GM18526 (cell line): ENCODE data around the gene UBR1.

Source experiments
- POLR2A ChIP-seq: IDR thresholded peaks from 3 replicates; pipeline ENCODE4 v1.6.1; 2011; ENCODE audit not compliant: insufficient read length; ENCODE audit errors: extremely low read depth

The UBR1 gene

DNA sequence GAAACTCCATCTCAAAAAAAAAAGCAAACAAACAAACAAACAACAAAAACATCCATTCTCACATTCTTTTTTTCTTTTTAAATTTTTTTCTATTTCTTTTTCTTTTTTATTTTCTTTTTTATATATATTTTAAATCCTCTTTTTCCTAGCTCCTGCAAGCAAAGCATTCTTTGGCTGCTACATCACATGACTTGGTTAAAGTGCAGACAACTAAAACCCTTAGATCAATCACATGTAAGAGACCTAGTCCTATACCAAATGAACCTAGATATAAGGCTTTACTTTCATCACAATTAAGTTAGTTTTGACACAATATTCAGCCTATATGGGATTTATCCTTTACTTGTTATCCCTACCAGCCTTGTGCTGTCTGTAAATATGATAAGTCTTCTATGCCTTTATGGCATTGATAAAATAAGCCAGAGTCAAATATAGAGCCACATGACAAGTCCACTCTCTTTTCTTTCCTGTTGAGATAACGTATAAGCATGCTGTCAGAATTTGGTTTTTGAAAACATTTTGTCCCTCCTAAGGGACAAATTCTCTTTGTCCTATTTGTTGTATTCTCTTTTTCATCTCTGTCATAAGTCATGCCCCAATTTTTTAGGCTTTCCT is 11.3 kb downstream of the UBR1 start:
- TF ChIP-seq POLR2A: no peak

DNA sequence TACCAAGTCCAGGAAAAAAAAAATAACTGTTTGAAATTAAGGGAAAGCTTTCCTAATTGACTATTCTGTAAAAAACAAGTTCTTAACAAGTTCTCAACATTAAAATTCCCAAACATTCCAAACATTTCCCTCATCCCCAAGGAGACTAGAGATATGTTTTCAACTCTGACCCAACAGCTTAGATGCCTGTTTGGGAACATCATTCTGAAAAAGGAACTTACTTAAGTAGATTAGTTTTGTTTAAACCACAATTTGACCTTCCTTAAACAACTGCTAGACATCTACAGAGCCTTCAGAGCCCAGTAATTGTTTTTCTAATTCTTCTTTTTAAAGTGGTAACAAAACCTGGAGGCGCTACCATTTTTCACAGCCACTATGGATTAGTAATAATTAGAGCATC is 12.8 kb downstream of the UBR1 start:
- no peak for TF ChIP-seq POLR2A

DNA sequence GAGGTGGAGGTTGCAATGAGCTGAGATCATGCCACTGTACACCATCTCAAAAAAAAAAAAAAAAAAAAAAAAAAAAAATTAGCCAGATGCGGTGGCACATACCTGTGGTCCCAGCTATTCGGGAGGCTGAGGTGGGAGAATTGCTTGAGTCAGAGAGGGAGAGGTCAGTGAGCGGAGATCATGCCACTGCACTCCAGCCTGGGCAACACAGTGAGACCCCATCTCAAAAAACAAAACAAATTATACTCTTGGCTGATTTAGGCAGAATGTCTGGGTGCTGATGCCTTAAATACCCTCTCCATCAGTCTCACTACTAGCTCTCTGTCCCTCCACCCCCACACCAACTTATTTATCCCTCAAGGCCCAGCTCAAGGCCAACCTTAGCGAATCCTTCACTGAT is 14.0 kb downstream of the UBR1 start:
- TF ChIP-seq POLR2A: no peak

DNA sequence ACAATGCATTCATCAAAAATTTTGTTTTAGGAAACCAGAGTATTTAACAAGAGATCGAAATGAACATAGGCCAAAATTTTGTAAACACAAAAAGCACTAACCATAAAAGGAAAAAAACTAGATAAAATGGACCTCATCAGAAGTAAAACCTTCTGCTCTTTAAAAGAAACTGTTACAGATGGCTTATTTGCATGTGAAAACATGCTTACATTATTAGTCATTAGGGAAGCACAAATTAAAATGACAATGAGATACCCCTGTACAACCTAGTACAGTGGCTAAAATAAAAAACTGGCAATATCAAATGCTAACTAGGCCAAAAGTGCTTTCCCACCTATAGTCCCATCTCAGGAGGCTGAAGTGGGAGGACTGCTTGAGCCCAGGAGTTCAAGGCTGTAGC is 19.3 kb downstream of the UBR1 start:
- TF ChIP-seq POLR2A: no peak

DNA sequence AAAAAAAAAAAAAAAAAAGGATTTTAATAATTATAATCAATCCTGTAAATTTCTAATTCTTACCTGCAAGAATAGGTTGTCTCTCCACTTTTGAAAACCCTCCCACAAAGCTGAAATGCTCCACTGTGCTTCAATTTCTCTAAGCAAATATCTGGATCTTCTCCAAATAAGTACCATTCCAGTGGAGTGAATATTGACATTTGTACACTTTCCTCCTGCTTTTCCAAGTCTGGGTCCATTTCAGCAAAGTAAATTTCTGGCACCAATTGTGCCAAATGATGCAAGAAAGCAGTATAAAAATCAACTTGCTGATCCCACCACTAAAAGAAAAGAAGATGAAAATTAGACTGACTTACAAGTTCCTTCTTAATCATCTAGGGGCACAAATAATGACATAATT is 19.9 kb downstream of the UBR1 start:
- no peak for TF ChIP-seq POLR2A

DNA sequence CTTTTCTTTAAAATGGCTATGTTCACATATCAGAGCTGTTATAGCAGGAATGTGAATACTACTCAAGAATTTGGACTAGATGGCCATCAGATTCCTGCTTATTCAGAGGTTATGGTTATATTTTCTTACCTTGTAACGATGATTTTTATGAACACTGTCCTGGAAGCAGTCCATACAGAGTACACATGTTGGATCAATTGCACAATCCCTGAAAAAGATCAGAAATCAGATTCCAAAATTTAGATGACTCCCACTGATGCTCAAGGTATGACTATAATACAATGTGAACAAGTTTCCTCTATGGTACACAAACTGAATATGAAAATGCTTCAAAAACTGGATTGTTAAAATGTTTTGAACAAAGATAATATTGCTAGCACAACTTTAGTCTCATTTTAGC is 23.3 kb downstream of the UBR1 start:
- TF ChIP-seq POLR2A: no peak

DNA sequence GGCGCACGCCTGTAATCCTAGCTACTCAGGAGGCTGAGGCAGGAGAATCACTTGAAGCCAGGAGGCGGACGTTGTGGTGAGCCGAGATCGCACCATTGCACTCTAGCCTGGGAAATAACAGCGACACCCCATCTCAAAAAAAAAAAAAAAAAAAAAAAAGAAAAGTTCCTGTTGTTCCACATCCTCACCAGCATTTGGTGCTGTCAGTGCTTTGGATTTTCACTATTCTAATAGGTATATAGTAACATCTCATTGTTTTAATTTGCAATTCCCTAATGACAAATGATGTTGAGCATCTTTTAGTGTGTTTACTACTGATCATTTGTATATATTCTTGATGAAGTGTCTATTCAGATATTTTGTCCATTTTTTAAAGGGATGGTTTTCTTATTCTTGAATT is 24.6 kb downstream of the UBR1 start:
- no peak for TF ChIP-seq POLR2A

GRCh38 chr15:43071451-43071850 is 34.4 kb downstream of the UBR1 start:
- TF ChIP-seq POLR2A: no peak

DNA sequence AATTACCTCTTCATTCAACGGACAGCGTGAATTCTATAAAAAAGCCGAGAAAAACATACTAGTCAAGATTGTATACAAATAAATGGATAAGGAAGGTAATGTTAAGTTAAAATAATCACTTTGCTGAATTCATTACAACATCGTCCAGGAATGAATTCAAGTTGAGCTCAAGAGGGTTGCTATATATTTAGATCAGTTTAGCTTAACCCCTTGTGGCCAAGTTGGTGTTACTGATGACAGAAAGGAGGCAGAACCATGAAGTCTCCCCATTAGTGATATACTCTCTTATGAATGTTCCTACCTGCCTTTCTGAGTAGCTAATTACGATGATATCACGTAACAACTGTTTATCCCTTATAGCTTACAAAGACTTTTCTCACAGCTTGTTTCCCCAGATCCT is 34.9 kb downstream of the UBR1 start:
- no peak for TF ChIP-seq POLR2A

- TF ChIP-seq POLR2A: no peak
Observed at GRCh38 chr15:43070249-43070648, 35.6 kb downstream of the UBR1 start.

DNA sequence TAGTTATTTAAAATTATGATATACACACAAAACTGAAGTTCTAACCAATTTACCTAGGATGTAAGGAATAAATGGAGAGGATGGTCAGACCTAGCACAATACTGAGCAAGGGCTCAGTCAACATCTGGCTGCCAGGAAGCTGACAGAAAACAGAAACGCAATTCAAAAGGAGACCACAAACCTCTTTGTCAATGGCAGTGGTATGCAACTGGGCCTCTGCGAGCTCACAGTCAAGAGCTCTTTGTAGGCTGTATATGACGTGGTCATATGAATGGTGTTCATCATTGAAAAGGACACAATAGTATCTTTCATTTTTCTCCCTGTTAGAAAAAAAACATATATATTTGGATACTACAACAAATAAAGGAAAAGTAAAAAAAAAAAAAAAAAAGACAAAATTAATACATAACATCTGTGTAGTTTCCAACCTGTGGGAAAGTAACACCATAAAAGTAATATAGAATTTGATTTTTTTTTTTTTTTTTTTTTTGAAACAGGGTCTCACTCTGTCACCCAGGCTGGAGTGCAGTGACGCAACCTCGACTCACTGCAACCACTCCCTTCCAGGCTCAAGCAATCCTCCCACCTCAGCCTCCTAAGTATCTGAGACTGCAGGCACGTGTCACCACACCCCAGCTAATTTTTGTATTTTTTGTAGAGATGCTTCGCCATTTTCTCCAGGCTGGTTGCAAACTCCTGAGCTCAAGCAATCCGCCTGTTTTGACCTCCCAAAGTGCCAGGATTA is 37.9 kb downstream of the UBR1 start:
- no peak for TF ChIP-seq POLR2A

- no peak for TF ChIP-seq POLR2A
Observed at GRCh38 chr15:43056696-43057095, 49.1 kb downstream of the UBR1 start.

GRCh38 chr15:43052860-43053259 is 53.0 kb downstream of the UBR1 start:
- no peak for TF ChIP-seq POLR2A

GRCh38 chr15:43048935-43049334 is 56.9 kb downstream of the UBR1 start:
- no peak for TF ChIP-seq POLR2A

DNA sequence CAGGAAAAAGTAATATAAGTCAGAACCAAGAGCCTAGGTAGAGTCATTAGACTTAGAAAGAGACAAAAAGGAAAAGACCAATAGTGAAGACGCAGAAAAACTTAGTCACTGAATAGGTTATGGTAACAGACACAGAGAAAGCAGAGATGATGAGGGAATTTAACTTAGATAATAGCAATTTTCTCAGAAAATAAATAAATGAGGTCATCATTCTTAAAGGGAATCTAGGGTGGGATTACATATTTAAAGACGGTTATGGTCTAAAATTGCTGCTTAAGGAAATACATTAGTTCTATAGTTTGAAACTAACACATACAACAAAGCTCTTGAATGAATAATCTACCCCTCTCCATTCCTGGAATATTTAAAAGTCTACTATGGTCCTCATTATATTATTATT is 59.4 kb downstream of the UBR1 start:
- no peak for TF ChIP-seq POLR2A

DNA sequence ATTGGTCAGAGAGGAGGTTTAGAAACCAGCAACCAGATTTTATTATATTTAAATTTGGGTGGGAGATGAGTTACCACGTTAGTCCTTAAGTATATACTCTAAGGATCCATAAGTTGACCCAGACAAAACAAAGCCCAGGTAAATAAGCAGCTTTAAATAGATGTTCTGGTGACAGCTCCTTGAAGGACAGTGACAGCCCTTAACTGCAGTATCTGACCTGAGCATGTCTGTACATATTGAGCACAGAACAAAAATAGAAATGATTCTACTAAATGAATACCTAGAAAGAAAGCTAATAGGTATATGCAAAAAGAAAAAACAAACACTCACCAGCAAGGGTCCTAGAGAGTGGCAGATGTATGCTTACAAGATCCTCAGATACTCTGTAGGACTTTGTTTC is 63.0 kb downstream of the UBR1 start:
- no peak for TF ChIP-seq POLR2A

DNA sequence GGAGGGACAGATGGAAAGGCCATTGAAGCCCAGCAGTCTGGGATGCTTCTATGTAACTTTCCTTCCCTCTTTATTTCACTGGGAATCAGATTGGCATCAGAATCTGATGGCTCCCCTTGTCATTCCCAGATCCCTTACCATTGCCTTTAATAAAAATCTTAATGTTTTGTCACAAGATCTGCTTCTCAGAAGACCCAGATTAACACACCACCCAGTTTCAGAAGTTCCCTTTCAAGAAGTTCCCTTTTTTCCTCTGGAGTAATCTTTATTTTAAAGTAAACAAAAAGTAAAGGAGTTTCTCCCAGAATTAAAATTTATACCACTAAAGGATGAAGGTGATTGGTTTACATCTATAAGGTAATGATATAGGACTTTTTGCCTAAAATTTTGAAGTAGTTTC is 76.4 kb downstream of the UBR1 start:
- no peak for TF ChIP-seq POLR2A

GRCh38 chr15:43025150-43025549 is 80.7 kb downstream of the UBR1 start:
- no peak for TF ChIP-seq POLR2A

DNA sequence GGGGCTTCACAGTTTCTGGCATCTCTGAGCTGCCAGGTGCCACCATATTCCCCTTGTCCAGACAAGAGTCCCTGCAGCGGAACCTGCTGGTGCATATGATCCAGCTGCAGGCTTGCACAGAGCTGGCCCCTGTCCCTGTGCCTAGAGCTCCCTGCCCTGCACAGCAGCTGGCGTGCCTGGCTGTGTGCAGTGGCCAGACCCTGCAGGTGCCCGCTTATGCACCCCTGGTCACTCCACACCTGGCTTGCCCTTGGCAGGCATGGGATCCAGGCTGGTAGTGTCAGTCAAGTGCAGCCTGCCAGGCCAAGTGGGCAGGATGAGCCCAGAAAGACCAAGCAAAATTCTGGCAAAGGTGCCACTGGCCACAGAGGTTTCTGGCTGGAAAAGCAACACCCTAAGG is 96.6 kb downstream of the UBR1 start:
- TF ChIP-seq POLR2A: no peak
